Trophoblast cell (in vitro differentiated cells and primary cell): ENCODE results near the gene IFITM10.

Source experiments
- DNase-seq, 2 donors: peaks; one replicate each; pipeline ENCODE4 v3.0.0-alpha.2; 2016
- H2AFZ ChIP-seq: 2 replicates; pipeline ENCODE4 v1.6.1; 2013; ENCODE audit warnings: low read length, moderate library complexity, mild to moderate bottlenecking; ENCODE audit not compliant: insufficient read depth, poor library complexity
- H2AK5ac ChIP-seq: 2 replicates; pipeline ENCODE4 v1.6.1; 2013; ENCODE audit warnings: mild to moderate bottlenecking, low read length
- H2BK120ac ChIP-seq: 2 replicates; pipeline ENCODE4 v1.6.1; 2013; ENCODE audit warnings: low read length, mild to moderate bottlenecking, moderate library complexity; ENCODE audit not compliant: insufficient read depth, poor library complexity
- H2BK12ac ChIP-seq: 2 replicates; pipeline ENCODE4 v1.6.1; 2013; ENCODE audit warnings: mild to moderate bottlenecking, low read length, moderate library complexity
- H2BK5ac ChIP-seq: 2 replicates; pipeline ENCODE4 v1.6.1; 2013; ENCODE audit warnings: low read length, low read depth, moderate library complexity, mild to moderate bottlenecking; ENCODE audit not compliant: poor library complexity
- H3K14ac ChIP-seq: 2 replicates; pipeline ENCODE4 v1.6.1; 2013; ENCODE audit warnings: mild to moderate bottlenecking, low read length
- H3K18ac ChIP-seq: 2 replicates; pipeline ENCODE4 v1.6.1; 2013; ENCODE audit warnings: mild to moderate bottlenecking, low read length
- H3K23ac ChIP-seq: 2 replicates; pipeline ENCODE4 v1.6.1; 2013; ENCODE audit warnings: low read length
- H3K27ac ChIP-seq: 2 replicates; pipeline ENCODE4 v1.5.1; 2013; ENCODE audit warnings: low read depth, mild to moderate bottlenecking, inconsistent platforms, low read length, moderate library complexity
- H3K27me3 ChIP-seq: 2 replicates; pipeline ENCODE4 v1.6.1; 2013; ENCODE audit warnings: inconsistent platforms, mild to moderate bottlenecking, low read length, moderate library complexity; ENCODE audit not compliant: insufficient read depth
- H3K36me3 ChIP-seq, 2 experiments: 1 replicate in 1 of 2; 2 replicates in 1 of 2; pipeline ENCODE4 v1.6.1; 2013; ENCODE audit warnings: low read length in 2 of 2, mild to moderate bottlenecking in 2 of 2, moderate library complexity in 1 of 2; ENCODE audit not compliant: insufficient read depth in 2 of 2, control insufficient read depth in 1 of 2
- H3K4ac ChIP-seq: 2 replicates; pipeline ENCODE4 v1.6.1; 2013; ENCODE audit warnings: low read depth, mild to moderate bottlenecking, low read length, moderate library complexity
- H3K4me1 ChIP-seq, 2 experiments: 1 replicate in 1 of 2; 2 replicates in 1 of 2; pipeline ENCODE4 v1.6.1; 2013; ENCODE audit warnings: low read length in 2 of 2, mild to moderate bottlenecking in 2 of 2, moderate library complexity in 1 of 2; ENCODE audit not compliant: insufficient read depth in 2 of 2, control insufficient read depth in 1 of 2
- H3K4me2 ChIP-seq: 2 replicates; pipeline ENCODE4 v1.6.1; 2013; ENCODE audit warnings: inconsistent platforms, mild to moderate bottlenecking, low read length, moderate library complexity
- H3K4me3 ChIP-seq: 2 replicates; pipeline ENCODE4 v1.5.1; 2013; ENCODE audit warnings: mild to moderate bottlenecking, low read depth, low read length, inconsistent platforms
- H3K79me1 ChIP-seq: one replicate; pipeline ENCODE4 v1.6.1; 2013; ENCODE audit warnings: low read length
- H3K79me2 ChIP-seq: 2 replicates; pipeline ENCODE4 v1.6.1; 2013; ENCODE audit warnings: low read length, mild to moderate bottlenecking; ENCODE audit not compliant: control insufficient read depth, insufficient read depth, poor library complexity
- H3K9ac ChIP-seq: 2 replicates; pipeline ENCODE4 v1.6.1; 2013; ENCODE audit warnings: mild to moderate bottlenecking, low read length
- H3K9me3 ChIP-seq: 2 replicates; pipeline ENCODE4 v1.6.1; 2013; ENCODE audit warnings: low read depth, mild to moderate bottlenecking, control low read depth, inconsistent platforms, low read length; ENCODE audit not compliant: insufficient read depth
- H4K12ac ChIP-seq: 2 replicates; pipeline ENCODE4 v1.6.1; 2013; ENCODE audit warnings: low read depth, mild to moderate bottlenecking, low read length, moderate library complexity
- H4K8ac ChIP-seq: 2 replicates; pipeline ENCODE4 v1.6.1; 2013; ENCODE audit warnings: low read depth, mild to moderate bottlenecking, low read length, moderate library complexity
- H4K91ac ChIP-seq: one replicate; pipeline ENCODE4 v1.6.1; 2013; ENCODE audit warnings: low read depth, mild to moderate bottlenecking, low read length, moderate library complexity
- WGBS: extraction: QIAGEN DNeasy Blood & Tissue Kit; methylation state at CpG from one replicate; pipeline ENCODE4 v1.1.7; 2013; ENCODE audit warnings: missing lambda C conversion rate; ENCODE audit not compliant: insufficient read length, insufficient coverage; ENCODE audit errors: extremely low coverage; 5-methylcytosine and 5-hydroxymethylcytosine counted together

The IFITM10 gene

GRCh38 chr11:1731451-1732059, 18.8 kb downstream of the IFITM10 start:
- Histone ChIP-seq H3K27ac (no peak overlapping the region), H3K4me1 (no peaks in the 10 kb centered on the region), H3K36me3 (no peaks in the 10 kb centered on the region), H4K91ac (no peak overlapping the region), H3K79me1 (no peaks in the 10 kb centered on the region), H3K9me3 (peaks cover 18% of the 10 kb centered on the region), H3K9ac (no peak overlapping the region), H3K18ac (no peak overlapping the region), H2BK12ac (no peak overlapping the region), H3K23ac (peak overlapping the region; percentile 11), H3K4ac (no peak overlapping the region), H2AK5ac (no peak overlapping the region), H2BK5ac (no peak overlapping the region), H3K79me2 (no peaks in the 10 kb centered on the region), H2AFZ (no peak overlapping the region), H4K8ac (no peak overlapping the region), H3K14ac (no peak overlapping the region), H4K12ac (no peak overlapping the region), H3K4me2 (no peak overlapping the region), H3K27me3 (no peaks in the 10 kb centered on the region), H2BK120ac (no peak overlapping the region), H3K4me3 (peak overlapping the region; percentile 11)
- WGBS, result no CpG with 5 or more reads among the region's 5 CpGs
- DNase-seq, result no peak

DNA sequence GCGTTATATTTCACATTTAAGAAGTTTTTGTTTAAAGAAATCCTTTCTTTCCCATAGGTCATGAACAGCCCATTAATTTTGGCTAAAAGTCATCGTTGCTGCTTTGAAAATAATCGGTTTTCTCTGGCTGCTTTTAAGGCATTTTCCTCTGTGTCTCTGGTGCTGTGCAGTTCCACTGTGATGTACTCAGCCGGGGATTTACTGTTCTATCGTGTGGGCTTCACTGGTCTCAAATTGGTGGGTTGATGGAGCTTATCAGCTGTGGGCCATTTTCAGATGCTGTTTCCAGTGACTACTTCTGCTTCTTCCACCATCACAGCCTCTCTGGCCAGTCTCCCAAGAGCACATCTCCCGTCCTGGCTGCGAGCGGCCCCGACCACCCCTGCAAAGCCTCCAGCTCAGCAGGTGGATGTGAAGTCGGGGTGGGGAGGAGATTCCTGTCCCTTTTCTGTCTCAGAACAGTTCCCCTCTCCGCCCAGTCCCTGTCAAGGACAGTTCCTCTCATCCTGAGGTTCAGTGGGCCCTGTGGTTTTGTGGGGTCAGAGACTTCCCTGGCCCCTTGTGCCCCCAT, 20.3 kb downstream of the IFITM10 start:
- H3K4me3 ChIP-seq, result no peak overlapping the region
- H2BK5ac ChIP-seq, result no peak overlapping the region
- no peak overlapping the region for H3K4me2 ChIP-seq
- no peak overlapping the region for H2AK5ac ChIP-seq
- no peaks in the 10 kb centered on the region for H3K27me3 ChIP-seq
- no peak overlapping the region for H3K9ac ChIP-seq
- no peak for DNase-seq
- H3K79me2 ChIP-seq, result no peaks in the 10 kb centered on the region
- no peak overlapping the region for H2BK120ac ChIP-seq
- no peak overlapping the region for H2AFZ ChIP-seq
- H3K23ac ChIP-seq, result no peak overlapping the region
- H3K4me1 ChIP-seq, result no peaks in the 10 kb centered on the region
- H3K27ac ChIP-seq, result no peak overlapping the region
- no peak overlapping the region for H4K91ac ChIP-seq
- H3K79me1 ChIP-seq, result no peaks in the 10 kb centered on the region
- no peaks in the 10 kb centered on the region for H3K36me3 ChIP-seq
- no peak overlapping the region for H3K4ac ChIP-seq
- no peak overlapping the region for H4K12ac ChIP-seq
- no peak overlapping the region for H2BK12ac ChIP-seq
- H3K9me3 ChIP-seq, result peaks cover 16% of the 10 kb centered on the region
- no peak overlapping the region for H3K18ac ChIP-seq
- H3K14ac ChIP-seq, result no peak overlapping the region
- no peak overlapping the region for H4K8ac ChIP-seq
- no CpG with 5 or more reads among the region's 11 CpGs for WGBS

DNA sequence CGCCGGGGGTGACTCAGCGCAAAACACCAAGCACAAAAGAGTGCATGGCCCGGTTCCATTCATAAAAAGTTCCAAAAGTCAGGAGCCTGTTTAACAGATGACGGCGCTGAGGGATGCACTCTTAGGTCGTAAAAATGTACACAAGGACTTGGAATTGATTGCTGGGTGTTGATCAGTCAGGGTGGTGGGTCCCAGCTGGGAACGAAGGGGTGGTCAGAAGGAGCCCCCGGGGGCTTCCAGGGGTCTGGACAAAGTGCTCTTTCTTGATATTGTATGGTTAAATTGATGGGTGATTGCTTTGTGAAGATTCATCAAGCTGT, 20.7 kb downstream of the IFITM10 start:
- H3K14ac ChIP-seq, result no peak overlapping the region
- H2BK5ac ChIP-seq, result no peak overlapping the region
- no peak overlapping the region for H2AK5ac ChIP-seq
- H3K9ac ChIP-seq, result no peak overlapping the region
- no peak overlapping the region for H2AFZ ChIP-seq
- H3K27me3 ChIP-seq, result no peaks in the 10 kb centered on the region
- no peaks in the 10 kb centered on the region for H3K79me2 ChIP-seq
- H3K4ac ChIP-seq, result no peak overlapping the region
- no peak for DNase-seq
- peaks cover 14% of the 10 kb centered on the region for H3K9me3 ChIP-seq
- H2BK120ac ChIP-seq, result no peak overlapping the region
- H4K8ac ChIP-seq, result no peak overlapping the region
- H3K4me1 ChIP-seq, result no peaks in the 10 kb centered on the region
- H4K12ac ChIP-seq, result no peak overlapping the region
- no peak overlapping the region for H3K4me3 ChIP-seq
- H3K18ac ChIP-seq, result no peak overlapping the region
- no peaks in the 10 kb centered on the region for H3K36me3 ChIP-seq
- no peak overlapping the region for H2BK12ac ChIP-seq
- H3K27ac ChIP-seq, result no peak overlapping the region
- no peaks in the 10 kb centered on the region for H3K79me1 ChIP-seq
- H3K23ac ChIP-seq, result no peak overlapping the region
- no peak overlapping the region for H4K91ac ChIP-seq
- H3K4me2 ChIP-seq, result no peak overlapping the region
- WGBS, result no CpG with 5 or more reads among the region's 9 CpGs

DNA sequence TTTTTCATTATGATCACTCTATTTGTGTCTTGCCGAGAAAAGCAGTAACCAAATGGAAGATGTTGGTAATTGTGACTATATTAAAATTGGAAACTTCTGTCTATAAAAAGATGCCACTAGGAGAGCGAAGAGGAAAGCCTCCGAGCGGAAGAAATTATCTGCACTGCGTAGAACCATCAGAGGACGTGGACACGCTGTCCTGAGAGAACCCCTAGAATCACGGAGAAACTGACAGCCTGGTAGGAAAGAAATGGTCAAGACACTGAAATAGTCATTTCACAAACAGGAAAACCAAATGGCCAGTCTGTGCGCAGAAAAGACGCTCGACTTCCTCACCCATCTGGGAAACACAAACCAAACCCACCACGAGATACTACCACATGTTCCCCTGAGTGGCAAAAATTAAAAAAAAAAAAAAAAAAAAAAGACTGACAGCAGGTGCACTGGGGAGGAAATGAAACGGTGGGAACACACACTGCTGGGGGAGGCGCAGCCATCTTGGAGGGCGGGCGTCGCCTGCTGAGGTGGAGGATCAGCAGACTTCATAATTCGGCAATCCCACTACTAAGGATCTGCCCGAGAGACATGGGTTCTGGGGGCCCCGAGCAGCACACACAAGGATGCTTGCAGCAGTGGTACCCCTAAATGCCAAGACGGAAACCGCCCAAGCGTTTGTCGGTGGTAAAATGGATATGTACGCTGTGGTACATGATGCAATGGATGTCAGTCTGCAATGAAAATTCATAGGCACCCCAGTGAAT, 21.3 kb downstream of the IFITM10 start:
- Histone ChIP-seq H4K12ac (no peak overlapping the region), H3K27ac (no peak overlapping the region), H3K18ac (no peak overlapping the region), H3K4me3 (no peak overlapping the region), H3K14ac (no peak overlapping the region), H3K9me3 (peaks cover 12% of the 10 kb centered on the region), H4K8ac (no peak overlapping the region), H3K79me1 (no peaks in the 10 kb centered on the region), H3K4ac (no peak overlapping the region), H2BK12ac (no peak overlapping the region), H3K79me2 (no peaks in the 10 kb centered on the region), H3K9ac (no peak overlapping the region), H3K23ac (no peak overlapping the region), H2BK5ac (no peak overlapping the region), H2BK120ac (no peak overlapping the region), H2AK5ac (no peak overlapping the region), H3K36me3 (no peaks in the 10 kb centered on the region), H3K27me3 (no peaks in the 10 kb centered on the region), H3K4me1 (no peaks in the 10 kb centered on the region), H4K91ac (no peak overlapping the region), H3K4me2 (no peak overlapping the region), H2AFZ (no peak overlapping the region)
- no CpG with 5 or more reads among the region's 25 CpGs for WGBS
- DNase-seq, result no peak
